Naive thymus-derived CD4-positive, alpha-beta T cell (primary cell): ENCODE data around the gene NUDT14. TPM values are rescaled to one million over a fixed set of nuclear protein-coding genes. Genes with fewer than 3 reads are reported as not detected.

Experiments used
- ATAC-seq: fragments of 150-1000 bp; cut with Tn5 transposase; 2 replicates; pipeline ENCODE4 v1.10.0; 2021; ENCODE audit warnings: mild to moderate bottlenecking, moderate library complexity
- CTCF ChIA-PET: fragments of 350-600 bp; sonication (Branson Sonifier 250); formaldehyde crosslinking; loops from one replicate; lab custom pipeline; 2021; ENCODE audit warnings: antibody characterized with exemption; lab: Charles Lee
- POLR2A ChIA-PET: fragments of 350-600 bp; sonication (Branson Sonifier 250); formaldehyde crosslinking; loops from one replicate; lab custom pipeline; 2021; ENCODE audit warnings: antibody characterized with exemption, inconsistent platforms; lab: Charles Lee
- DNase-seq, 9 donors: peaks; one replicate each; pipeline versions ENCODE4 v3.0.0 to v3.0.0-alpha.2; 2020 to 2022; ENCODE audit warnings: mixed read lengths in 1 of 9
- H3K27ac ChIP-seq: one replicate; pipeline ENCODE4 v1.7.0; 2013; ENCODE audit warnings: mild to moderate bottlenecking, low read depth, low read length, moderate library complexity
- H3K27me3 ChIP-seq, 2 donors: one replicate each; pipeline ENCODE4 v1.7.0; 2013; ENCODE audit warnings: low read length in 2 of 2, mild to moderate bottlenecking in 2 of 2, moderate library complexity in 2 of 2; ENCODE audit not compliant: control insufficient read depth in 2 of 2, insufficient read depth in 2 of 2
- H3K36me3 ChIP-seq, 3 experiments: 1 replicate in 2 of 3; 2 replicates in 1 of 3; pipeline ENCODE4 v1.7.0; 2013; ENCODE audit warnings: low read length in 3 of 3, mild to moderate bottlenecking in 3 of 3, moderate library complexity in 1 of 3; ENCODE audit not compliant: insufficient read depth in 3 of 3, control insufficient read depth in 2 of 3
- H3K4me1 ChIP-seq, 2 donors: one replicate each; pipeline ENCODE4 v1.7.0; 2013; ENCODE audit warnings: low read length in 2 of 2, mild to moderate bottlenecking in 2 of 2, moderate library complexity in 1 of 2; ENCODE audit not compliant: control insufficient read depth in 2 of 2, insufficient read depth in 2 of 2
- H3K4me3 ChIP-seq: 2 replicates; pipeline ENCODE4 v1.7.0; 2013; ENCODE audit warnings: mild to moderate bottlenecking, low read length
- H3K9me3 ChIP-seq, 3 experiments: 1 replicate in 2 of 3; 2 replicates in 1 of 3; pipeline ENCODE4 v1.7.0; 2013; ENCODE audit warnings: low read length in 3 of 3; ENCODE audit not compliant: control insufficient read depth in 2 of 3
- H3K27ac Mint-ChIP-seq, 9 donors: one replicate each; pipeline ENCODE4 v1.8.0; 2020 to 2022; ENCODE audit warnings: mixed read lengths in 9 of 9, mild to moderate bottlenecking in 8 of 9, moderate library complexity in 5 of 9, inconsistent platforms in 2 of 9
- H3K27me3 Mint-ChIP-seq, 5 donors: one replicate each; pipeline ENCODE4 v1.8.0; 2021 to 2022; ENCODE audit warnings: mixed read lengths in 5 of 5, mild to moderate bottlenecking in 1 of 5
- H3K36me3 Mint-ChIP-seq, 5 donors: one replicate each; pipeline ENCODE4 v1.8.0; 2020 to 2022; ENCODE audit warnings: mixed read lengths in 5 of 5, mild to moderate bottlenecking in 3 of 5, inconsistent platforms in 1 of 5
- H3K4me1 Mint-ChIP-seq, 7 donors: one replicate each; pipeline ENCODE4 v1.8.0; 2020 to 2022; ENCODE audit warnings: mixed read lengths in 7 of 7, mild to moderate bottlenecking in 3 of 7, inconsistent platforms in 1 of 7
- H3K4me3 Mint-ChIP-seq, 10 donors: one replicate each; pipeline ENCODE4 v1.8.0; 2020 to 2022; ENCODE audit warnings: mild to moderate bottlenecking in 10 of 10, mixed read lengths in 10 of 10, moderate library complexity in 6 of 10, inconsistent platforms in 2 of 10
- H3K9me3 Mint-ChIP-seq, 11 donors: one replicate each; pipeline ENCODE4 v1.8.0; 2020 to 2022; ENCODE audit warnings: mixed read lengths in 11 of 11, mild to moderate bottlenecking in 4 of 11, inconsistent platforms in 1 of 11, moderate library complexity in 1 of 11
- intact Hi-C, 2 donors: fragments of 100-400 bp; cut with micrococcal nuclease; formaldehyde crosslinking; loops; one replicate each; pipeline ENCODE4 v1.15.1; 2023
- polyA plus RNA-seq, 2 donors: library from polyadenylated mRNA; unstranded; fragments of 300-500 nt; fragmentation: Illumina TruSeq; gene quantifications; one replicate each; pipeline ENCODE4 v1.2.3, GENCODE V29; 2021
- total RNA-seq, 6 experiments: library from RNA in 5 of 6; stranded (reverse) in 5 of 6; gene quantifications; 1 replicate in 5 of 6; 2 replicates in 1 of 6; pipeline ENCODE4 v1.2.3 and lab custom pipeline; 2021 to 2026

The NUDT14 gene
- total and polyA plus RNA-seq, 7 experiments from 2014 or later: 17.3 to 29.6 (median 20.1) TPM

DNA sequence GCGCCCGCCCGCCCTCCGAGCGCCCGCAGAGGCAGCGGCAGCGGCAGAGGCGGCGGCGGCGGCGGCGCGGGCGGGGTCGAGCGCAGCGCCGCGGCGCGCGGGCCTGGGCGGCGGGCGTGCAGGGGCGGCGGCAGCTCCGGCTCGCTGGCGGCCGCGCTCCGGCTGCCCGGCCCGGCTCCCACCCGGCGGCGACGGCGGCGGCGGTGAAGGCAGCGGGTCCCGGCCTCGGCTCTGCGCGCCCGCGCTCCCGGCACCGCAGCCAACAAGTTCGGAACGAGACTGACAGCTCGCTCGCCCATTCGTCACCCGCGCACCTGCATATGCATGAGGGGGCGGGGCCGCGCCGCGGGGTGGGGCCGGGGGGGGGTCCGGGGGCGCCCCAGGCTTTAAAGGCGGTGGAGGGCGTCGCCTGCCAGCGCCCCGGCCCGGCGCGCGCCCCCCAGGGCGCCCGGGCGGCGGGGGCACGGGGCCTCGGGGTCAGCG, 12.6 kb downstream of the NUDT14 start, which contains the start of gene JAG2:
JAG2 (minus strand) TSS at position 281 of the 483 bp plus-strand sequence. CDS start 356 bp downstream, outside the sequence.
- Mint-ChIP-seq H3K9me3 (no peaks in the 10 kb centered on the region), H3K4me1 (peaks cover 0 to 13% (median 5%) of the 10 kb centered on the region in 7 donors), H3K4me3 (peak within 1 kb of the TSS; percentile 46 to 85 (median 74)), H3K36me3 (no peaks in the 10 kb centered on the region), H3K27me3 (peaks cover 0 to 23% (median 15%) of the 10 kb centered on the region in 5 donors), H3K27ac (peak within 1 kb of the TSS in 2 of 9 donors; percentile 36 to 54)
- H3K4me1 ChIP-seq: peaks cover 6 to 11% of the 10 kb centered on the region in 2 donors
- ChIA-PET POLR2A (interaction anchor here (0.6 kb wide), 1 partner anchor 13 kb away, joined by 4 read pairs; no protein-coding TSS in a partner anchor), CTCF (interaction anchor here (1.3 kb wide), 1 partner anchor 81 kb away, joined by 3 read pairs; no protein-coding TSS in a partner anchor)
- no peaks in the 10 kb centered on the region for H3K9me3 ChIP-seq
- H3K27me3 ChIP-seq: peaks cover 0 to 6% of the 10 kb centered on the region in 2 donors
- H3K36me3 ChIP-seq: no peaks in the 10 kb centered on the region
- DNase-seq (peak in 7 of 9 donors; percentile 26 to 64 (median 49)), ATAC-seq (peak; percentile 69)
- peak within 1 kb of the TSS; percentile 33 for H3K4me3 ChIP-seq
- intact Hi-C loops: loop anchor here in 1 of 2 donors (5.0 kb wide), 1 partner anchor 76 kb away; no protein-coding TSS in a partner anchor
- H3K27ac ChIP-seq: no peak within 1 kb of the TSS

DNA sequence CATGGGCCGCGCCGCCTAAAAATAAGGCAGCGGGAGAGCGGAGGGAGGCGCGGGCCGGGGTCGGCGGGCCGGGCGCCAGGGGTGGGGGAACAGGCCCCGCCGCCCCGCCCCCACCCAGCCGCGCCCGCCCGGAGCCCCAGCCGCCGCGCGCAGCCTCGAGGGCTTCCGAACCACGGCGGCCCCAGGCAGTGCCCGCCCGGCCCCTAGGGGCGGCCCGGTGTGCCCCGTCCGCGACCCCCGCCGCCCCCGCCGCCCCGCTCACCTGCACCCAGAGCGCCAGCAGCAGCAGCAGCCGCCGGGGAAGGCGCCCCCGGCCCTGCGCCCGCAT, 13.1 kb downstream of the NUDT14 start:
- no peak overlapping the region for H3K4me3 ChIP-seq
- peaks cover 0 to 6% of the 10 kb centered on the region in 2 donors for H3K27me3 ChIP-seq
- POLR2A ChIA-PET: no interaction called here
- Mint-ChIP-seq H3K27me3 (peaks cover 0 to 23% (median 15%) of the 10 kb centered on the region in 5 donors), H3K27ac (no peak overlapping the region), H3K4me3 (peak overlapping the region in 9 of 10 donors; percentile 14 to 74 (median 60)), H3K9me3 (no peaks in the 10 kb centered on the region), H3K4me1 (peaks cover 0 to 13% (median 5%) of the 10 kb centered on the region in 7 donors), H3K36me3 (no peaks in the 10 kb centered on the region)
- peaks cover 6 to 11% of the 10 kb centered on the region in 2 donors for H3K4me1 ChIP-seq
- ATAC-seq: no peak
- DNase-seq: no peak
- no peaks in the 10 kb centered on the region for H3K36me3 ChIP-seq
- CTCF ChIA-PET: no interaction called here
- no peak overlapping the region for H3K27ac ChIP-seq
- intact Hi-C loops: loop anchor here in 1 of 2 donors (5.0 kb wide), 1 partner anchor 76 kb away; no protein-coding TSS in a partner anchor
- no peaks in the 10 kb centered on the region for H3K9me3 ChIP-seq

DNA sequence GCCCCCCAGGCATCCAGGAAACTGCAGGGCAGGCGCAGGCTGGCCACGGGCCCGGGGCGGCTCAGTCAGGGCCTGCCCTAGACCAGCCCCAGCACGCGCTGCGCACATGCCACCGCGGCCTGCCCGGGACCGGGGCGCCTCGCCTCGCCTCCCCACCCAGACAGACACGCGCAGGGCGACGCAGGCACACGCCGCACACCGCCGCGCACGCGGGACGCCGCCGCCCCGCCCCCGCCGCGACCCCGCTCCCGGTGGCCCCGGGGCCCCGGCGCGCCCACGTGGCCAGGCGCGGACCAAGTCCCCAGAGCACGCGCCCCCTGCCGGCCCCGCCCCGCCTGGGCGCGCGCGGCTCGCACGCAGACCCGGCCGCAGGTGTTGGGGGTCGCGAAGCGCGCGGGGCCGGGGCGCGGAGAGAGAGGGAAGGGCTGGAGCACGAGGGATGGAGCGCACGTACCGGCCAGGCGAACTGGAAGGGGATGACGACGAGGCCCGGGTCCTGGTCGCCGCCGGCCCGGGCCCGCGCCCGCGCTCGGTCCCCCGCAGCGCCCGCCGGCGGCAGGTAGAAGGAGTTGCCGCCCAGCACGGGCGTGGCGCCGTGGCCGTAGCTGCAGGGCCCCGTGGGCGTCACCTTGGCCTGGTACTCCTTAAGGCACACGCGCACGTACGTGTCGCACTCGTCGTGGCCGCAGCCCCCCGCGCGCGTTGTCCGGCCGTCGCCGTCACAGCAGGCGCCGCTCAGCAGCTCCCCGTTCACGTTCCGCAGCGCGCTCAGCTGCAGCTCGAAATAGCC, 13.6 kb downstream of the NUDT14 start:
- H3K4me1 Mint-ChIP-seq: peaks cover 0 to 13% (median 5%) of the 10 kb centered on the region in 7 donors
- H3K27ac Mint-ChIP-seq: no peak overlapping the region
- Histone ChIP-seq H3K4me1 (peaks cover 6 to 11% of the 10 kb centered on the region in 2 donors), H3K27me3 (peaks cover 0 to 6% of the 10 kb centered on the region in 2 donors), H3K36me3 (no peaks in the 10 kb centered on the region), H3K27ac (no peak overlapping the region), H3K4me3 (peak overlapping the region; percentile 33), H3K9me3 (no peaks in the 10 kb centered on the region)
- intact Hi-C loops: loop anchor here in 1 of 2 donors (5.0 kb wide), 1 partner anchor 75 kb away; no protein-coding TSS in a partner anchor
- H3K4me3 Mint-ChIP-seq: peak overlapping the region in 9 of 10 donors; percentile 14 to 74 (median 60)
- ChIA-PET CTCF (no interaction called here), POLR2A (no interaction called here)
- peaks cover 0 to 23% (median 15%) of the 10 kb centered on the region in 5 donors for H3K27me3 Mint-ChIP-seq
- H3K36me3 Mint-ChIP-seq: no peaks in the 10 kb centered on the region
- H3K9me3 Mint-ChIP-seq: no peaks in the 10 kb centered on the region
- DNase-seq: no peak
- no peak for ATAC-seq

DNA sequence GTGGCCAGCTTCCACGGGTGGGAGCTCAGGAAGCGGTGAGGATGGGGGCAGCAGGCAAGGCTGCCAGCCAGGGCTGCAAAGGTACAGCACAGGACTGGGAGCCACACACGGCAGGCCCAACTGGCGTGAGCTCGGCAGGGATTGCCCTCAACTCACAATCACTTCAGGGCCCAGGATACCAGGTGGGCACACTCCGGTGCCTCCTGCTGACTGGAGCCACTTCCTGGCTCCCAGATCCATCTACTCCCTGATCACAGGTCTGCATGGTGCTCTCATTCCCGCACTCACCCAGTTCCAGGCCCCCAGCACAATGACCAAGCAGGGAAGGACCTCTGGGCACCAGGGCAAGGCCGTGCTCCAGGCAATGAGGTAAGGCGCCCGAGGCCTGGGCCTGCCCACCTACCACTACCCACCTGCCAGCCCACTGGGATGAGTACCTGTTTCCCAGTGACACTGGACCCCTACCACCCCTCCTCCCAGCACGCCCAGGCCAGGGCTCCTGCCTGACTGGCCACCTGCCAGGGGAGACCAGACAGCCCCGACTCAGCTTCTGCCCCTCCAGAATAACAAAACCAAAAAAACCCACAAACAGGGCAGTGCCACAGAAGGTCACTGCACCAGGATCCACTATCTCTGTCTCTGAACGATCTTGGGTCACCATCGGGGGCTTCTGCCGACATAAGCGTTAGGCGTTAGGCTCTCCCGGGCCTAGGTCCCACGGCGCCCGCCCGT, 14.4 kb downstream of the NUDT14 start:
- Histone ChIP-seq H3K27ac (no peak overlapping the region), H3K4me3 (no peak overlapping the region), H3K4me1 (peaks cover 6 to 11% of the 10 kb centered on the region in 2 donors), H3K36me3 (no peaks in the 10 kb centered on the region), H3K9me3 (no peaks in the 10 kb centered on the region), H3K27me3 (peaks cover 0 to 6% of the 10 kb centered on the region in 2 donors)
- ChIA-PET CTCF (no interaction called here), POLR2A (no interaction called here)
- Mint-ChIP-seq H3K4me1 (peaks cover 0 to 10% (median 5%) of the 10 kb centered on the region in 7 donors), H3K27me3 (peaks cover 0 to 21% (median 13%) of the 10 kb centered on the region in 5 donors), H3K9me3 (no peaks in the 10 kb centered on the region), H3K27ac (no peak overlapping the region), H3K36me3 (no peaks in the 10 kb centered on the region), H3K4me3 (peak overlapping the region in 9 of 10 donors; percentile 12 to 69 (median 44))
- DNase-seq: no peak
- intact Hi-C loops: loop anchor here in 1 of 2 donors (5.0 kb wide), 1 partner anchor 74 kb away; no protein-coding TSS in a partner anchor
- ATAC-seq: no peak

DNA sequence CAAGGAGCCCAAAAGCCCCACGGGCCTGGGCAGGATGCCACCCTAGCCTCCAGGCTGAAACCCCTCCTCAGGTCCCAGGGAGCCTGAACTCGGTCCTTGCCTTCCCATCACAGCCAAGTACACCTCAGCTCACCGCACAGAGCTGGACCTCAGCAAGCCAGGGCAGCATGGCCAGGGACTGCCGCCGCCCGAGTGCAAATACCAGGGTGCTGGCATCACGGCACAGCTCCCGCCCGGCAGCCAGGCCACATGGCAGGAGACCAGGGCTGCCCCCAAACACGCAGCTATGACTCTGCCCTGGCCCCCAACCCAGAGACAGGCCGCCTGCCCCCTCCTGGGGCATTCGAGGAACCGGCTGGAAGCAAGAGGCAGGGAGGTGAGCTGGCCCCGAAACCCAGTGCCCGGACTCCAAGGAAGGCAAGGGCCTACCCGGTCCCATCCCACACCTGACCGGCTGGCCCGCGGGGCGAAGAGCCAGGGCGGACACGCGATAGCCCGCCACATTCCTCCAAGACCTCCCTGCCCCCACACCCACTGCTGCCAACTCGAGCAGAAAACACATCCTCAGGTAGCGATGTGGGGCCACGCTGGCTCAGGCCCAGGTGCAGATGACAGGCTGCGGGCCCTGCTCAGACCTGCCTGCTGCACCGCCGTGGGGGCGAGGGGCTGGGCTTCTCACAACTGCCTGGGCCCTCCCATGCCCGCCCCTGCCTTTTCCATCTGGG, 15.2 kb downstream of the NUDT14 start:
- DNase-seq (no peak), ATAC-seq (no peak)
- ChIA-PET CTCF (no interaction called here), POLR2A (no interaction called here)
- H3K27me3 Mint-ChIP-seq: peaks cover 0 to 20% (median 13%) of the 10 kb centered on the region in 5 donors
- no peaks in the 10 kb centered on the region for H3K9me3 Mint-ChIP-seq
- H3K36me3 Mint-ChIP-seq: no peaks in the 10 kb centered on the region
- H3K27ac Mint-ChIP-seq: no peak overlapping the region
- Histone ChIP-seq H3K9me3 (no peaks in the 10 kb centered on the region), H3K4me1 (peaks cover 6 to 11% of the 10 kb centered on the region in 2 donors), H3K27me3 (peaks cover 0 to 6% of the 10 kb centered on the region in 2 donors), H3K27ac (no peak overlapping the region), H3K4me3 (no peak overlapping the region), H3K36me3 (no peaks in the 10 kb centered on the region)
- H3K4me1 Mint-ChIP-seq: peaks cover 0 to 9% (median 5%) of the 10 kb centered on the region in 7 donors
- intact Hi-C loops: loop anchor here in 1 of 2 donors (5.0 kb wide), 1 partner anchor 74 kb away; no protein-coding TSS in a partner anchor
- peak overlapping the region in 3 of 10 donors; percentile 25 to 69 (median 42) for H3K4me3 Mint-ChIP-seq
